ENCODE data around the gene FBXO47. TPM values are rescaled to one million over a fixed set of nuclear protein-coding genes. Genes with fewer than 3 reads are reported as not detected.
A peak's percentile ranks its signal among the peaks of the same experiment; 100 is the strongest.
"Not testable (repeated sequence)": the region's sequence is repeated elsewhere in the genome, so short reads cannot be mapped to it uniquely, and the experiment has no call there.

The FBXO47 gene
- polyA plus RNA-seq, 5 donors = not detected

GRCh38 chr17:38922538-38923297, 44.5 kb downstream of the FBXO47 start:
- peak; percentile 77 to 82 for DNase-seq

GRCh38 chr17:38921756-38922411, 45.3 kb downstream of the FBXO47 start:
- no peak for DNase-seq

- no peak for DNase-seq
Observed at GRCh38 chr17:38920374-38921291, 46.6 kb downstream of the FBXO47 start.

GRCh38 chr17:38919316-38920078, 47.7 kb downstream of the FBXO47 start:
- DNase-seq = no peak

- no peak for DNase-seq
Observed at GRCh38 chr17:38918916-38919315, 48.3 kb downstream of the FBXO47 start.

GRCh38 chr17:38918129-38918913, 48.9 kb downstream of the FBXO47 start:
- no peak for DNase-seq

- no peak for DNase-seq
Observed at GRCh38 chr17:38917259-38917658, 49.9 kb downstream of the FBXO47 start.

GRCh38 chr17:38916771-38917170, 50.4 kb downstream of the FBXO47 start:
- no peak for DNase-seq

GRCh38 chr17:38915639-38915995, 51.6 kb downstream of the FBXO47 start:
- DNase-seq = no peak

GRCh38 chr17:38914741-38915638, 52.2 kb downstream of the FBXO47 start:
- DNase-seq = no peak

- DNase-seq = no peak
Observed at GRCh38 chr17:38912221-38912813, 54.9 kb downstream of the FBXO47 start.

- DNase-seq = not testable (repeated sequence)
Observed at GRCh38 chr17:38911731-38912081, 55.5 kb downstream of the FBXO47 start.

GRCh38 chr17:38911081-38911730, 56.0 kb downstream of the FBXO47 start:
- DNase-seq = no peak

- no peak for DNase-seq
Observed at GRCh38 chr17:38910325-38910724, 56.9 kb downstream of the FBXO47 start.

- no peak for DNase-seq
Observed at GRCh38 chr17:38908676-38909181, 58.5 kb downstream of the FBXO47 start.

- no peak for DNase-seq
Observed at GRCh38 chr17:38907930-38908675, 59.1 kb downstream of the FBXO47 start.

- no peak for DNase-seq
Observed at GRCh38 chr17:38906460-38907228, 60.6 kb downstream of the FBXO47 start.
